ENCODE results near the gene FBXO44.

DNA sequence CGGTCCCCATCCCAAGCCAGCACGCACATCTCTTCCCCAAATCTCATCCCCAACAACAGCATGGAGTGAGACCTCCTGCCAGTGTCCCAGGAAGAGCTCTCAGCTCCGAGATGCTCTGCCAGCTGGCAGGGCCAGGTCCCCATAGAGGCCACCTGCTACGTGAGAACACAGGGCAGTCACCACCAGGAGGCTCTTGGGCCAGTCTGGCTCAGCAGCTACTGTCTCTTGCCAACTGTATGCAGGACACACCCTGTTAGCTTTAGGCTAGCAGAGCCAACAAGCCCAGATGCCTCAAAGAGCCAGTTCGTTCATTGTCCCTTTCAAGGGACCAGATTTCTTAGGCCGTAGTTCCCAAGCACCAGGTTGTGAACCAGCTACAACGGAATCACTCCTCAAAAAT is 37.4 kb upstream of the FBXO44 start:
- TF ChIP-seq, protein P1, sequence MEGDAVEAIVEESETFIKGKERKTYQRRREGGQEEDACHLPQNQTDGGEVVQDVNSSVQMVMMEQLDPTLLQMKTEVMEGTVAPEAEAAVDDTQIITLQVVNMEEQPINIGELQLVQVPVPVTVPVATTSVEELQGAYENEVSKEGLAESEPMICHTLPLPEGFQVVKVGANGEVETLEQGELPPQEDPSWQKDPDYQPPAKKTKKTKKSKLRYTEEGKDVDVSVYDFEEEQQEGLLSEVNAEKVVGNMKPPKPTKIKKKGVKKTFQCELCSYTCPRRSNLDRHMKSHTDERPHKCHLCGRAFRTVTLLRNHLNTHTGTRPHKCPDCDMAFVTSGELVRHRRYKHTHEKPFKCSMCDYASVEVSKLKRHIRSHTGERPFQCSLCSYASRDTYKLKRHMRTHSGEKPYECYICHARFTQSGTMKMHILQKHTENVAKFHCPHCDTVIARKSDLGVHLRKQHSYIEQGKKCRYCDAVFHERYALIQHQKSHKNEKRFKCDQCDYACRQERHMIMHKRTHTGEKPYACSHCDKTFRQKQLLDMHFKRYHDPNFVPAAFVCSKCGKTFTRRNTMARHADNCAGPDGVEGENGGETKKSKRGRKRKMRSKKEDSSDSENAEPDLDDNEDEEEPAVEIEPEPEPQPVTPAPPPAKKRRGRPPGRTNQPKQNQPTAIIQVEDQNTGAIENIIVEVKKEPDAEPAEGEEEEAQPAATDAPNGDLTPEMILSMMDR (IDR thresholded peaks at IDR 0.05) = no peak
- TF ChIP-seq POLR2AphosphoS5 (IDR thresholded peaks at IDR 0.05) = no peak
- no peak for TF ChIP-seq POLR2A (IDR thresholded peaks at IDR 0.05)
- no peak for TF ChIP-seq EP300 (IDR thresholded peaks at IDR 0.05)

Data from upper lobe of left lung (tissue), 4 donors.